IMR-90 (cell line): Measurements from ENCODE around the gene STPG1. TPM values are rescaled to one million over a fixed set of nuclear protein-coding genes. Genes with fewer than 3 reads are reported as not detected.

Source experiments
- ATAC-seq: fragments of 200-7000 bp; cut with Tn5 transposase; 2 replicates; pipeline ENCODE4 v1.9.1; 2020; ENCODE audit warnings: low read depth, mild to moderate bottlenecking, moderate library complexity
- BruUV-seq: library from RNA; stranded (reverse); fragments of 400-500 nt; replicated peaks from 2 replicates; lab custom pipeline; 2021; lab: Mats Ljungman, UMichigan
- CTCF ChIA-PET: fragments of 300-600 bp; formaldehyde crosslinking; extraction: SDS; loops from one replicate; lab custom pipeline; 2021; ENCODE audit warnings: antibody characterized with exemption; lab: Yijun Ruan, JAX
- POLR2A ChIA-PET: fragments of 300-600 bp; sonication (Branson Sonifier 250); formaldehyde crosslinking; loops from one replicate; lab custom pipeline; 2022; ENCODE audit warnings: antibody characterized with exemption; ENCODE audit not compliant: unreplicated experiment; lab: Charles Lee
- DNase-seq: peaks from one replicate; pipeline ENCODE4 v3.0.0; 2013
- H2AFZ ChIP-seq: replicated peaks from 2 replicates; pipeline ENCODE3; 2013; ENCODE audit warnings: low read length, mild to moderate bottlenecking; ENCODE audit not compliant: poor library complexity
- H2AK5ac ChIP-seq: 2 replicates; pipeline ENCODE4 v1.6.1; 2013; ENCODE audit warnings: low read depth, low read length, inconsistent platforms
- H2AK9ac ChIP-seq: replicated peaks from 2 replicates; pipeline ENCODE3; 2013; ENCODE audit warnings: mild to moderate bottlenecking, low read depth, low read length, moderate library complexity; ENCODE audit not compliant: poor library complexity
- H2BK120ac ChIP-seq: 2 replicates; pipeline ENCODE4 v1.6.1; 2013; ENCODE audit warnings: low read depth, low read length, inconsistent platforms
- H2BK15ac ChIP-seq: 3 replicates; pipeline ENCODE4 v1.6.1; 2013; ENCODE audit warnings: low read depth, low read length, inconsistent platforms
- H2BK20ac ChIP-seq: 2 replicates; pipeline ENCODE4 v1.6.1; 2013; ENCODE audit warnings: low read depth, mild to moderate bottlenecking, inconsistent platforms, low read length, moderate library complexity
- H2BK5ac ChIP-seq: 2 replicates; pipeline ENCODE4 v1.6.1; 2013; ENCODE audit warnings: mild to moderate bottlenecking, low read depth, low read length, inconsistent platforms; ENCODE audit not compliant: poor library complexity, severe bottlenecking
- H3K14ac ChIP-seq: replicated peaks from 2 replicates; pipeline ENCODE4 v1.6.1; 2013; ENCODE audit warnings: low read depth, low read length, inconsistent platforms
- H3K18ac ChIP-seq: 2 replicates; pipeline ENCODE4 v1.6.1; 2013; ENCODE audit warnings: low read depth, low read length, control low read depth
- H3K23ac ChIP-seq: 2 replicates; pipeline ENCODE4 v1.6.1; 2013; ENCODE audit warnings: low read depth, low read length, inconsistent platforms
- H3K27ac ChIP-seq: 2 replicates; pipeline ENCODE4 v1.5.1; 2013; ENCODE audit warnings: mild to moderate bottlenecking, control low read depth, low read length; ENCODE audit not compliant: insufficient read depth
- H3K27me3 ChIP-seq: 2 replicates; pipeline ENCODE4 v1.6.1; 2013; ENCODE audit warnings: low read length; ENCODE audit not compliant: control insufficient read depth, insufficient read depth
- H3K36me3 ChIP-seq: 2 replicates; pipeline ENCODE4 v1.6.1; 2013; ENCODE audit warnings: low read length, mixed read lengths; ENCODE audit not compliant: control insufficient read depth, insufficient read depth
- H3K4ac ChIP-seq: 2 replicates; pipeline ENCODE4 v1.6.1; 2013; ENCODE audit warnings: low read depth, low read length, inconsistent platforms
- H3K4me1 ChIP-seq: 2 replicates; pipeline ENCODE4 v1.6.1; 2013; ENCODE audit warnings: low read length, mixed read lengths; ENCODE audit not compliant: control insufficient read depth, insufficient read depth
- H3K4me2 ChIP-seq: 2 replicates; pipeline ENCODE4 v1.6.1; 2013; ENCODE audit warnings: low read depth, mild to moderate bottlenecking, control low read depth, low read length, moderate library complexity
- H3K4me3 ChIP-seq: 2 replicates; pipeline ENCODE4 v1.5.1; 2013; ENCODE audit warnings: low read depth, mild to moderate bottlenecking, control low read depth, low read length, moderate library complexity; ENCODE audit not compliant: insufficient read depth
- H3K56ac ChIP-seq: 2 replicates; pipeline ENCODE4 v1.6.1; 2013; ENCODE audit warnings: low read length, inconsistent platforms; ENCODE audit not compliant: insufficient read depth; ENCODE audit errors: extremely low read depth
- H3K79me1 ChIP-seq, 2 experiments: 2 replicates each; pipeline ENCODE4 v1.6.1; 2013; ENCODE audit warnings: low read length in 2 of 2, inconsistent platforms in 1 of 2, low read depth in 1 of 2
- H3K9ac ChIP-seq: 2 replicates; pipeline ENCODE4 v1.6.1; 2013; ENCODE audit warnings: low read depth, low read length, control low read depth
- H3K9me1 ChIP-seq: 2 replicates; pipeline ENCODE4 v1.6.1; 2013; ENCODE audit warnings: low read length, inconsistent platforms; ENCODE audit not compliant: insufficient read depth
- H3K9me3 ChIP-seq: 2 replicates; pipeline ENCODE4 v1.6.1; 2013; ENCODE audit warnings: low read length; ENCODE audit not compliant: control insufficient read depth, insufficient read depth
- H4K20me1 ChIP-seq: 2 replicates; pipeline ENCODE4 v1.6.1; 2013; ENCODE audit warnings: low read length, inconsistent platforms; ENCODE audit not compliant: insufficient read depth
- H4K5ac ChIP-seq: 2 replicates; pipeline ENCODE4 v1.6.1; 2013; ENCODE audit warnings: mild to moderate bottlenecking, low read depth, low read length, control low read depth
- H4K8ac ChIP-seq, 2 experiments: 2 replicates each; pipeline ENCODE4 v1.6.1; 2013; ENCODE audit warnings: low read depth in 2 of 2, low read length in 2 of 2, control low read depth in 1 of 2, inconsistent platforms in 1 of 2
- H4K91ac ChIP-seq: 2 replicates; pipeline ENCODE4 v1.6.1; 2013; ENCODE audit warnings: low read depth, low read length, inconsistent platforms; ENCODE audit not compliant: insufficient read depth
- CEBPB ChIP-seq: IDR thresholded peaks from 2 replicates; pipeline ENCODE4 v1.6.1; 2012; ENCODE audit warnings: low read depth, low read length, improper control_type of control experiment
- CHD1 ChIP-seq: IDR thresholded peaks from 2 replicates; pipeline ENCODE4 v1.6.1; 2012; ENCODE audit warnings: low read depth, low read length, improper control_type of control experiment
- FOS ChIP-seq: fragments of 150-350 bp; IDR thresholded peaks from 2 replicates; pipeline ENCODE4 v1.6.1; 2016; ENCODE audit warnings: low read depth, low read length
- MAFK ChIP-seq: IDR thresholded peaks from 2 replicates; pipeline ENCODE4 v1.6.1; 2012; ENCODE audit warnings: low read depth, low read length, improper control_type of control experiment
- MAZ ChIP-seq: IDR thresholded peaks from 2 replicates; pipeline ENCODE4 v1.6.1; 2012; ENCODE audit warnings: low read depth, mild to moderate bottlenecking, low read length, improper control_type of control experiment, moderate library complexity, borderline replicate concordance
- MXI1 ChIP-seq: IDR thresholded peaks from 2 replicates; pipeline ENCODE4 v1.6.1; 2012; ENCODE audit warnings: low read depth, mild to moderate bottlenecking, low read length, moderate library complexity, borderline replicate concordance
- NFE2L2 ChIP-seq: fragments of 150-350 bp; IDR thresholded peaks from 2 replicates; pipeline ENCODE4 v1.6.1; 2016; ENCODE audit warnings: low read depth, mild to moderate bottlenecking, low read length
- POLR2A ChIP-seq: IDR thresholded peaks from 2 replicates; pipeline ENCODE4 v1.6.1; 2012; ENCODE audit warnings: mild to moderate bottlenecking, low read depth, low read length
- RAD21 ChIP-seq: IDR thresholded peaks from 2 replicates; pipeline ENCODE4 v1.6.1; 2012; ENCODE audit warnings: low read length, improper control_type of control experiment
- RCOR1 ChIP-seq: IDR thresholded peaks from 2 replicates; pipeline ENCODE4 v1.6.1; 2012; ENCODE audit warnings: mild to moderate bottlenecking, low read length, improper control_type of control experiment; ENCODE audit not compliant: insufficient replicate concordance
- RFX5 ChIP-seq: IDR thresholded peaks from 2 replicates; pipeline ENCODE4 v1.8.0; 2012; ENCODE audit warnings: low read depth, mild to moderate bottlenecking, low read length, moderate library complexity
- WGBS, 2 experiments: methylation state at CpG; one replicate each; pipeline versions ENCODE4 v1.1.5 to v1.1.7; 2013; ENCODE audit warnings: missing lambda C conversion rate in 2 of 2; ENCODE audit not compliant: insufficient read length in 1 of 2; ENCODE audit errors: extremely low coverage in 2 of 2; 5-methylcytosine and 5-hydroxymethylcytosine counted together
- dilution Hi-C: fragments of 300-500 bp; cut with HindIII; formaldehyde crosslinking; loops from one replicate; pipeline ENCODE4 v1.14.3; 2018; ENCODE audit warnings: low sequenced_read_pairs; ENCODE audit not compliant: unreplicated experiment
- in situ Hi-C: fragments of 300-500 bp; cut with MboI; formaldehyde crosslinking; loops from 3 replicates; pipeline ENCODE4 v1.14.3; 2019; ENCODE audit warnings: low sequenced_read_pairs, inconsistent platforms, mixed read lengths
- intact Hi-C: fragments of 100-400 bp; cut with micrococcal nuclease; formaldehyde crosslinking; loops from 2 replicates; pipeline ENCODE4 v1.10.0; 2022
- polyA plus RNA-seq, 3 experiments: library from polyadenylated mRNA; depleted of rRNA; stranded (reverse); fragments of >200 nt; gene quantifications; 2 replicates each; pipeline ENCODE4 v1.2.3, GENCODE V29; 2012; ENCODE audit warnings: low replicate concordance in 1 of 3
- total RNA-seq: library from RNA; depleted of rRNA; stranded (reverse); fragments of >200 nt; gene quantifications from 2 replicates; pipeline ENCODE4 v1.2.3, GENCODE V29; 2012
- TF ChIP-seq, protein P1 (sequence below): fragments of 150-350 bp; IDR thresholded peaks from 2 replicates; pipeline ENCODE4 v1.6.1; 2016; ENCODE audit warnings: low read depth, mild to moderate bottlenecking, low read length, moderate library complexity, borderline replicate concordance
- TF ChIP-seq, protein P2 (sequence below): fragments of 150-350 bp; IDR thresholded peaks from 2 replicates; pipeline ENCODE4 v1.6.1; 2017; ENCODE audit warnings: mild to moderate bottlenecking, antibody characterized with exemption, low read length, low read depth

Gene STPG1
- total and polyA plus RNA-seq, 2 of the 4 experiments (the other 2 are of a cell fraction): 3.0 to 6.5 TPM

DNA sequence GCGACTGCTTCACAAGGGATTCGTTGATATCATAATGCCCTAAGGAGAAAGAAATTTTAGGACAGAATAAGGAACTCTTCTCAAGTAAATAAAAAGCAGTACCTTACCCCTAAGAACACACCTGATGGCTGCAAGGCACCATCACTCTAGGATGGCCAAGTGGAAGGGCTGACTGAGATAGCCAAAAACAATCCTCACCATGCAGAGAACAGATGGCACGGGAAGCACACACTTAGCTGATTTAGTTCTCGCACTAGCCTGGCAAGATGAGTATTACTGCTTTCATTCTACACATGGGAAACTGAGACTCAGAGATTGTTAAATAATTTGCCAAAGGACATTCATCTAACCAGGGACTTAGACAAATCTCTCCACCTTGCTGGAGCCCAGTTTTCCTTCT lies 43.8 kb downstream of the STPG1 start:
- Histone ChIP-seq H3K9me1 (peaks cover 10% of the 10 kb centered on the region; the same call in 1 of the 2 replicates), H2BK5ac (no peak overlapping the region), H3K27me3 (no peaks in the 10 kb centered on the region), H4K91ac (no peak overlapping the region), H2AFZ (no peak overlapping the region), H2AK9ac (no peak overlapping the region), H2BK20ac (no peak overlapping the region), H2BK15ac (no peak overlapping the region), H4K8ac (no peak overlapping the region), H3K56ac (no peak overlapping the region), H3K4me2 (no peak overlapping the region), H2BK120ac (no peak overlapping the region), H4K5ac (no peak overlapping the region), H3K4me3 (no peak overlapping the region), H3K4ac (no peak overlapping the region), H3K4me1 (peaks cover 5% of the 10 kb centered on the region), H2AK5ac (no peak overlapping the region), H3K27ac (no peak overlapping the region), H3K79me1 (0 out of 4 replicates have a peak, but pooled peaks cover 0 to 4% of the 10 kb centered on the region in 2 experiments), H3K18ac (no peak overlapping the region), H4K20me1 (no peaks in the 10 kb centered on the region), H3K14ac (no peak overlapping the region), H3K23ac (no peak overlapping the region), H3K36me3 (no peaks in the 10 kb centered on the region), H3K9ac (no peak overlapping the region), H3K9me3 (no peaks in the 10 kb centered on the region)
- TF ChIP-seq POLR2A (no peak), NFE2L2 (no peak), MXI1 (no peak), RCOR1 (no peak), RFX5 (no peak), RAD21 (no peak), MAZ (no peak), CHD1 (no peak), MAFK (no peak), FOS (no peak), CEBPB (no peak)
- TF ChIP-seq, protein P1, sequence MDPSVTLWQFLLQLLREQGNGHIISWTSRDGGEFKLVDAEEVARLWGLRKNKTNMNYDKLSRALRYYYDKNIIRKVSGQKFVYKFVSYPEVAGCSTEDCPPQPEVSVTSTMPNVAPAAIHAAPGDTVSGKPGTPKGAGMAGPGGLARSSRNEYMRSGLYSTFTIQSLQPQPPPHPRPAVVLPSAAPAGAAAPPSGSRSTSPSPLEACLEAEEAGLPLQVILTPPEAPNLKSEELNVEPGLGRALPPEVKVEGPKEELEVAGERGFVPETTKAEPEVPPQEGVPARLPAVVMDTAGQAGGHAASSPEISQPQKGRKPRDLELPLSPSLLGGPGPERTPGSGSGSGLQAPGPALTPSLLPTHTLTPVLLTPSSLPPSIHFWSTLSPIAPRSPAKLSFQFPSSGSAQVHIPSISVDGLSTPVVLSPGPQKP: no peak
- TF ChIP-seq, protein P2, sequence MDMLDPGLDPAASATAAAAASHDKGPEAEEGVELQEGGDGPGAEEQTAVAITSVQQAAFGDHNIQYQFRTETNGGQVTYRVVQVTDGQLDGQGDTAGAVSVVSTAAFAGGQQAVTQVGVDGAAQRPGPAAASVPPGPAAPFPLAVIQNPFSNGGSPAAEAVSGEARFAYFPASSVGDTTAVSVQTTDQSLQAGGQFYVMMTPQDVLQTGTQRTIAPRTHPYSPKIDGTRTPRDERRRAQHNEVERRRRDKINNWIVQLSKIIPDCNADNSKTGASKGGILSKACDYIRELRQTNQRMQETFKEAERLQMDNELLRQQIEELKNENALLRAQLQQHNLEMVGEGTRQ: no peak
- POLR2A ChIA-PET: no interaction called here
- CTCF ChIA-PET: no interaction called here
- intact Hi-C loops: no loop called here
- dilution Hi-C loops: no loop called here
- WGBS, 2 experiments: no CpG with 5 or more reads among the region's 4 CpGs
- no peak for DNase-seq
- in situ Hi-C loops: no loop called here
- ATAC-seq: no peak
- no TSS peak for BruUV-seq
